ENCODE data around the gene BCAS3.

BCAS3 gene

DNA sequence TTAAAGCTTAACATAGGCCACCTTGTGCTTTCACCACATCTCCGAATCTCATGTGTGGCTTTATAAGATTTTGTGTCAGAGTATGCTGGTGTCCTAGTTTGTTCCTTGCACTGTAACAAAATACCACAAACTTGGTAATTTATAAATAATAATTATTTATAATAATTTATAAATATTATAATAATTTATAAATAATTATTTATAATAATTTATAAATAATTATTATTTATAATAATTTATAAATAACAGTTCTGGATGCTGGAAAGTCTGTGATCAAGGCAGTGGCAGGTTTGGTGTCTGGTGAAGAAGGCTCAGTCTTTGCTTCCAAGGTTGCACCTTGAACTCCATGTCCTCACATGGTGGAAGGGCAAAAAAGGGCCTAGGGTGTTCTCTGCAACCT, 147.7 kb downstream of the BCAS3 start:
- no peak for DNase-seq (ENCODE audit: low read depth)
- H3K4me3 ChIP-seq (ENCODE audit: low read depth, low read length), result no peak overlapping the region
- TF ChIP-seq CTCF (IDR thresholded peaks at IDR 0.05; ENCODE audit: insufficient read depth, low read depth, low read length, missing control alignments), result no peak

DNA sequence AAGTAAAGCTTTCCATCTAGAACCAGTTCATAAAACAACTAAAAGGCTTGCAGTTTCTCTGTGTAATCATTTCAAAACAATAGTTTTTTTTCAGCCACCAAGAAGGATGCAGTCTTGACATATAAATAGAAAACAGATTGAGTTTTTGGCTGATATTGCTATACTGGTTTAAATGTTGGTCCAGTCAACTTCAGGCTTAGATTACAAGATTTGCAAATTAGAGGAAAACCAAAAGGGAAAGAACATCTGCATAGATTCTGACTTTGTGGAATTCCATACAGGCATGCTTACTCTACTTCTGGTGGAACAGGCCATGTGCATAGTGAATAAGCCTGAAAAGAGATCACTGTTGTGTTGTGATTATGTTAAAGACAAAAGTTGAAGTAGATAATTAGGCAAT, 150.3 kb downstream of the BCAS3 start:
- DNase-seq (ENCODE audit: low read depth), result no peak
- no peak for TF ChIP-seq CTCF (IDR thresholded peaks at IDR 0.05; ENCODE audit: insufficient read depth, low read depth, low read length, missing control alignments)

DNA sequence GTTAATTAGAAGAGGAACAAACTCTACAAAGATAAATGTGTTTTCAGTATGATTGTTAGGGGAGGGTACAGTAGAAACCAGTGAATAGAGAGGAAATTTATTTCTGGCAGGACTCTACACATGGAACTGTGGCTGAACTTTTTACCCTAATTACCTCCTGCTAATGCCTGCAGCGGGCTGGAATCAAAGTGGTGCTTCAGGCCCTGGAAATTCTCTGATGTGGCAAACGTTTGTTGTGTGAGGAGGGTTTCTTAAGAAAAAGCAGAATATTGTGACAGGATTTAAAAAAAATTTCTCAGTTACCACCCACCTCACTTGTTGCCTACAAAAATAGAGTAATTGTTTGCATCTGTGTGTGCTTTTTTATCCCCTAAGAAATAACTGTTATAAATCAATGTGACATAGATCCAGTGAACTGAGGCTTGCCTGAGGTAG, 154.5 kb downstream of the BCAS3 start:
- DNase-seq (ENCODE audit: low read depth), result no peak
- no peak overlapping the region for H3K4me3 ChIP-seq (ENCODE audit: low read depth, low read length)
- no peak for TF ChIP-seq CTCF (IDR thresholded peaks at IDR 0.05; ENCODE audit: insufficient read depth, low read depth, low read length, missing control alignments)

More for the DNA sequence above, 150.3 kb downstream of the BCAS3 start:
- H3K4me3 ChIP-seq (ENCODE audit: low read depth, low read length), result no peak overlapping the region

DNA sequence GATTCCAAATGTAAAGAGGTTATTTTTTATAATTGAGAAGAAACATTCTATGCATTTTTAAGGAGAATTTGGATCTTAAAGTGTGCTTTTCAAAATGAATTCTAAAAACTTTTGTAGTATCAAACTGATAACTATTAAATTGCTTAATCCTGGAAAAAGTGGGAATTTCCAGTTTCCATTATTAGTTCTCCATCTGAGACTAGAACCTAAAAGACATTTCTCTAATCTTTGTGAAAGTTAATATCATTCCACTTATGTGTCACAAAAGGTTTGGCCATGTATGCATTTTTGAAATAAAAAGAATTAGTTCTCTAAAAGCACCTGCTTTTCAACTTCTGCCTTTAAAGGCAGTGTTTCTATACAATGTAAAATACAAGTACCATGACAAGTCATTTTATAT, 155.0 kb downstream of the BCAS3 start:
- no peak for DNase-seq (ENCODE audit: low read depth)
- no peak overlapping the region for H3K4me3 ChIP-seq (ENCODE audit: low read depth, low read length)
- no peak for TF ChIP-seq CTCF (IDR thresholded peaks at IDR 0.05; ENCODE audit: insufficient read depth, low read depth, low read length, missing control alignments)

- H3K4me3 ChIP-seq (ENCODE audit: low read depth, low read length), result no peak overlapping the region
- no peak for TF ChIP-seq CTCF (IDR thresholded peaks at IDR 0.05; ENCODE audit: insufficient read depth, low read depth, low read length, missing control alignments)
- DNase-seq (ENCODE audit: low read depth), result no peak
Observed at GRCh38 chr17:60840456-60840855, 162.8 kb downstream of the BCAS3 start.

GRCh38 chr17:60845012-60845411, 167.4 kb downstream of the BCAS3 start:
- no peak for TF ChIP-seq CTCF (IDR thresholded peaks at IDR 0.05; ENCODE audit: insufficient read depth, low read depth, low read length, missing control alignments)
- DNase-seq (ENCODE audit: low read depth), result no peak
- H3K4me3 ChIP-seq (ENCODE audit: low read depth, low read length), result no peak overlapping the region

- no peak for DNase-seq (ENCODE audit: low read depth)
- H3K4me3 ChIP-seq (ENCODE audit: low read depth, low read length), result no peak overlapping the region
- no peak for TF ChIP-seq CTCF (IDR thresholded peaks at IDR 0.05; ENCODE audit: insufficient read depth, low read depth, low read length, missing control alignments)
Observed at GRCh38 chr17:60846175-60846574, 168.5 kb downstream of the BCAS3 start.

Data from GM12865 (cell line).